ENCODE measurements around the gene COL23A1. TPM values are rescaled to one million over a fixed set of nuclear protein-coding genes. Genes with fewer than 3 reads are reported as not detected.
"Not testable (repeated sequence)": the region's sequence is repeated elsewhere in the genome, so short reads cannot be mapped to it uniquely, and the experiment has no call there.

Gene COL23A1
- total and polyA plus RNA-seq, 8 donors = 0.52 to 9.5 (median 7.5) TPM

GRCh38 chr5:178589180-178590140 is 733 bp downstream of the COL23A1 start:
- Histone ChIP-seq H3K4me3 (peak overlapping the region; percentile 42 to 46), H3K27me3 (peaks cover 0 to 43% of the 10 kb centered on the region in 2 donors), H3K9me3 (peaks cover 0 to 2% of the 10 kb centered on the region in 2 donors), H3K27ac (no peak overlapping the region), H3K36me3 (no peaks in the 10 kb centered on the region), H3K4me1 (peaks cover 5 to 23% of the 10 kb centered on the region in 2 donors)
- ATAC-seq (peak; percentile 32), DNase-seq (peak in 2 of 4 donors; percentile 52 to 83)
- no peak for TF ChIP-seq CTCF (IDR thresholded peaks at IDR 0.05)
- intact Hi-C loops (cut with DNase I) = loop anchor here in 1 of 2 donors (10.0 kb wide), 1 partner anchor 315 kb away; no protein-coding TSS in a partner anchor

GRCh38 chr5:178588769-178589168 is 1.4 kb downstream of the COL23A1 start:
- peaks cover 0 to 43% of the 10 kb centered on the region in 2 donors for H3K27me3 ChIP-seq
- no peak for TF ChIP-seq CTCF (IDR thresholded peaks at IDR 0.05)
- ATAC-seq (no peak), DNase-seq (no peak)
- intact Hi-C loops (cut with DNase I) = loop anchor here in 1 of 2 donors (10.0 kb wide), 1 partner anchor 314 kb away; no protein-coding TSS in a partner anchor
- no peaks in the 10 kb centered on the region for H3K36me3 ChIP-seq
- H3K4me1 ChIP-seq = peaks cover 5 to 23% of the 10 kb centered on the region in 2 donors
- H3K9me3 ChIP-seq = no peaks in the 10 kb centered on the region
- H3K27ac ChIP-seq = no peak overlapping the region
- H3K4me3 ChIP-seq = no peak overlapping the region

GRCh38 chr5:178587763-178588611 is 2.2 kb downstream of the COL23A1 start:
- H3K4me1 ChIP-seq = peaks cover 5 to 23% of the 10 kb centered on the region in 2 donors
- ATAC-seq (no peak), DNase-seq (no peak)
- no peak overlapping the region for H3K27ac ChIP-seq
- intact Hi-C loops (cut with DNase I) = loop anchor here in 1 of 2 donors (10.0 kb wide), 1 partner anchor 313 kb away; no protein-coding TSS in a partner anchor
- peaks cover 0 to 43% of the 10 kb centered on the region in 2 donors for H3K27me3 ChIP-seq
- TF ChIP-seq CTCF (IDR thresholded peaks at IDR 0.05) = no peak
- no peak overlapping the region for H3K4me3 ChIP-seq
- no peaks in the 10 kb centered on the region for H3K9me3 ChIP-seq
- H3K36me3 ChIP-seq = no peaks in the 10 kb centered on the region

DNA sequence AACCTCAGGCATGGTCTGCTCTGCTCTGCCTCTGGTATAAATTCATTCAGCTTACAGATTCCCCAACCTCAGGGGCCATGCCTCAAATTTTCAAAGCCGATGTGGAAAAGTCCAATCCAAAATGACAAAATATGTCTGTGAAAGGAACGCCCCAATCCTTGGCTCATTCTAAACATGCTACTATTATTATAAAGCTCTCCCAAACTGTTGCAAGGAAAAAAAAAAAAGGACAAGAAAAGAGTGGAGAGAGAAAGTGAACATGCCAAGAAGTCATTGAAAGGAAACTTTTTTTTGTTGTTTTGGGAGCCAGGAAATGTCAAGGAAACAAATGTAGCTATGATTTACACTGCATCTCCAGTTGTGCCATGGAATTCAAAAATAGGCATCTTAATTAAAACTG is 3.8 kb downstream of the COL23A1 start:
- Histone ChIP-seq H3K4me3 (no peak overlapping the region), H3K4me1 (peaks cover 5 to 23% of the 10 kb centered on the region in 2 donors), H3K27ac (no peak overlapping the region), H3K36me3 (no peaks in the 10 kb centered on the region), H3K9me3 (no peaks in the 10 kb centered on the region), H3K27me3 (peaks cover 0 to 43% of the 10 kb centered on the region in 2 donors)
- ATAC-seq = no peak
- DNase-seq = no peak
- TF ChIP-seq CTCF (IDR thresholded peaks at IDR 0.05) = no peak
- intact Hi-C loops (cut with DNase I) = loop anchor here in 1 of 2 donors (10.0 kb wide), 1 partner anchor 312 kb away; no protein-coding TSS in a partner anchor

- peaks cover 0 to 36% of the 10 kb centered on the region in 2 donors for H3K27me3 ChIP-seq
- peak in 2 of 4 donors; percentile 44 to 92 for DNase-seq
- intact Hi-C loops (cut with DNase I) = loop anchor here in 1 of 2 donors (10.0 kb wide), 1 partner anchor 311 kb away; no protein-coding TSS in a partner anchor
- not testable (repeated sequence) for H3K36me3 ChIP-seq, H3K9me3 ChIP-seq, H3K27ac ChIP-seq, H3K4me3 ChIP-seq
- peak; percentile 79 for ATAC-seq
- H3K4me1 ChIP-seq = peaks cover 5 to 18% of the 10 kb centered on the region in 2 donors
Measured at GRCh38 chr5:178585421-178585820, 4.8 kb downstream of the COL23A1 start.
